ENCODE measurements around the gene MRPS21.

- TF ChIP-seq CTCF (IDR thresholded peaks at IDR 0.05) (no peak), POLR2A (IDR thresholded peaks at IDR 0.05) (peak in 2 of 4 donors; percentile 15 to 63)
Measured at GRCh38 chr1:150282558-150282958, 11.1 kb upstream of the MRPS21 start.

All from esophagus squamous epithelium (tissue), 4 donors.